H1 (cell line): ENCODE measurements around the gene YRDC. TPM values are rescaled to one million over a fixed set of nuclear protein-coding genes. Genes with fewer than 3 reads are reported as not detected.

Experiments used
- CTCF ChIA-PET: fragments of 300-600 bp; sonication (Branson Sonifier 250); formaldehyde crosslinking; loops from one replicate; lab custom pipeline; 2021; ENCODE audit not compliant: partially characterized antibody; lab: Charles Lee
- POLR2A ChIA-PET: fragments of 300-600 bp; sonication (Branson Sonifier 250); formaldehyde crosslinking; loops from one replicate; lab custom pipeline; 2021; ENCODE audit warnings: inconsistent platforms; ENCODE audit not compliant: partially characterized antibody; lab: Charles Lee
- DNase-seq, 2 experiments: peaks; one replicate each; pipeline versions ENCODE4 v3.0.0 to v3.0.0-alpha.2; 2010 to 2022; ENCODE audit warnings: low spot score in 2 of 2, low read depth in 1 of 2, mixed read lengths in 1 of 2
- FAIRE-seq: peaks from 2 replicates; lab custom pipeline; 2011; peaks lifted over from hg19 to GRCh38; lab: Jason Lieb, UNC
- H2AFZ ChIP-seq: 2 replicates; pipeline ENCODE4 v1.8.1; 2012; ENCODE audit warnings: low read length, inconsistent platforms
- H2AK5ac ChIP-seq: 2 replicates; pipeline ENCODE4 v1.6.1; 2013; ENCODE audit warnings: low read depth, low read length
- H2BK120ac ChIP-seq: replicated peaks from 2 replicates; pipeline ENCODE3; 2013; ENCODE audit warnings: low read depth, low read length, inconsistent platforms
- H2BK12ac ChIP-seq: 2 replicates; pipeline ENCODE4 v1.6.1; 2013; ENCODE audit warnings: low read depth, low read length
- H2BK15ac ChIP-seq: 2 replicates; pipeline ENCODE4 v1.6.1; 2013; ENCODE audit warnings: low read length
- H2BK20ac ChIP-seq: 2 replicates; pipeline ENCODE4 v1.6.1; 2013; ENCODE audit warnings: low read length
- H2BK5ac ChIP-seq: 2 replicates; pipeline ENCODE4 v1.6.1; 2013; ENCODE audit warnings: low read depth, low read length
- H3K14ac ChIP-seq: 2 replicates; pipeline ENCODE4 v1.6.1; 2013; ENCODE audit warnings: inconsistent platforms; ENCODE audit not compliant: insufficient read length
- H3K18ac ChIP-seq: 2 replicates; pipeline ENCODE4 v1.6.1; 2013; ENCODE audit warnings: low read length; ENCODE audit errors: extremely low read depth
- H3K23ac ChIP-seq: 2 replicates; pipeline ENCODE4 v1.6.1; 2013; ENCODE audit warnings: inconsistent platforms; ENCODE audit not compliant: insufficient read length
- H3K23me2 ChIP-seq: 2 replicates; pipeline ENCODE4 v1.6.1; 2013; ENCODE audit warnings: low read depth, low read length
- H3K27ac ChIP-seq: 2 replicates; pipeline ENCODE4 v1.6.1; 2011; ENCODE audit warnings: low read depth, low read length, inconsistent platforms
- H3K27me3 ChIP-seq, 4 experiments: replicated peaks in 1 of 4; 1 replicate in 1 of 4; 2 replicates in 3 of 4; pipeline versions ENCODE4 v1.6.1 to v1.8.1; 2011 to 2013; ENCODE audit warnings: low read length in 3 of 4, mild to moderate bottlenecking in 3 of 4, inconsistent platforms in 2 of 4, mixed read lengths in 2 of 4, moderate library complexity in 1 of 4; ENCODE audit not compliant: control insufficient read depth in 3 of 4, insufficient read depth in 3 of 4; ENCODE audit errors: extremely low read depth in 1 of 4
- H3K36me3 ChIP-seq, 4 experiments: 2 replicates each; pipeline versions ENCODE4 v1.6.1 to v1.8.1; 2011 to 2013; ENCODE audit warnings: mild to moderate bottlenecking in 4 of 4, low read length in 3 of 4, moderate library complexity in 2 of 4, control low read depth in 1 of 4, inconsistent platforms in 1 of 4; ENCODE audit not compliant: insufficient read depth in 4 of 4, control insufficient read depth in 2 of 4
- H3K4ac ChIP-seq: replicated peaks from 2 replicates; pipeline ENCODE3; 2013; ENCODE audit warnings: low read length, low read depth, mixed read lengths, inconsistent platforms; ENCODE audit not compliant: insufficient read length
- H3K4me1 ChIP-seq, 4 experiments: replicated peaks in 1 of 4; 1 replicate in 1 of 4; 2 replicates in 3 of 4; pipeline versions ENCODE4 v1.6.1 to v1.8.1; 2011 to 2013; ENCODE audit warnings: low read length in 3 of 4, inconsistent platforms in 2 of 4, mixed read lengths in 1 of 4; ENCODE audit not compliant: insufficient read depth in 4 of 4, control insufficient read depth in 3 of 4
- H3K4me2 ChIP-seq, 2 experiments: 2 replicates each; pipeline versions ENCODE4 v1.6.1 to v1.8.1; 2011 to 2013; ENCODE audit warnings: low read depth in 2 of 2, low read length in 2 of 2, control low read depth in 1 of 2, inconsistent platforms in 1 of 2, mild to moderate bottlenecking in 1 of 2; ENCODE audit not compliant: insufficient read depth in 1 of 2
- H3K4me3 ChIP-seq, 4 experiments: fragments of 200-600, 300-600 bp in 1 of 4; sonication (generic), shearing (Covaris generic), sonication (Bioruptor Twin) in 1 of 4; 2 replicates each; pipeline versions ENCODE4 v1.5.1 to v1.8.1; 2011 to 2016; ENCODE audit warnings: low read length in 4 of 4, low read depth in 3 of 4, control low read depth in 2 of 4, inconsistent platforms in 2 of 4, mild to moderate bottlenecking in 2 of 4, mixed read lengths in 1 of 4, moderate library complexity in 1 of 4; ENCODE audit not compliant: insufficient read depth in 2 of 4; ENCODE audit errors: extremely low read depth in 1 of 4
- H3K56ac ChIP-seq: replicated peaks from 2 replicates; pipeline ENCODE3; 2013; ENCODE audit warnings: low read depth, mild to moderate bottlenecking, mixed read lengths, low read length, inconsistent platforms; ENCODE audit not compliant: insufficient read length
- H3K79me1 ChIP-seq: 2 replicates; pipeline ENCODE4 v1.6.1; 2013; ENCODE audit warnings: low read depth, low read length, control low read depth
- H3K79me2 ChIP-seq, 2 experiments: 2 replicates each; pipeline versions ENCODE4 v1.6.1 to v1.8.1; 2012 to 2013; ENCODE audit warnings: low read length in 2 of 2, mild to moderate bottlenecking in 2 of 2, inconsistent platforms in 1 of 2; ENCODE audit not compliant: insufficient read depth in 2 of 2, control insufficient read depth in 1 of 2
- H3K9ac ChIP-seq, 4 experiments: replicated peaks in 1 of 4; 1 replicate in 1 of 4; 2 replicates in 3 of 4; pipeline versions ENCODE4 v1.6.1 to v1.8.1; 2011 to 2013; ENCODE audit warnings: low read depth in 3 of 4, low read length in 3 of 4, control low read depth in 2 of 4, mild to moderate bottlenecking in 2 of 4, moderate library complexity in 2 of 4, inconsistent platforms in 1 of 4; ENCODE audit errors: extremely low read depth in 1 of 4
- H3K9me3 ChIP-seq, 2 experiments: 2 replicates each; pipeline versions ENCODE4 v1.6.1 to v1.8.1; 2012 to 2013; ENCODE audit warnings: mild to moderate bottlenecking in 2 of 2, moderate library complexity in 2 of 2, control low read depth in 1 of 2, inconsistent platforms in 1 of 2, low read depth in 1 of 2, low read length in 1 of 2, mixed read lengths in 1 of 2; ENCODE audit not compliant: insufficient read depth in 2 of 2
- H4K20me1 ChIP-seq, 2 experiments: replicated peaks in 1 of 2; 2 replicates each; pipeline versions ENCODE3 to v1.8.1; 2011 to 2013; ENCODE audit warnings: inconsistent platforms in 2 of 2, low read length in 2 of 2, mild to moderate bottlenecking in 1 of 2; ENCODE audit not compliant: insufficient read depth in 2 of 2, control insufficient read depth in 1 of 2
- H4K5ac ChIP-seq: 2 replicates; pipeline ENCODE4 v1.6.1; 2013; ENCODE audit warnings: low read length, low read depth, mixed read lengths, inconsistent platforms; ENCODE audit not compliant: insufficient read length
- H4K8ac ChIP-seq: 2 replicates; pipeline ENCODE4 v1.8.0; 2013; ENCODE audit warnings: mild to moderate bottlenecking, moderate library complexity, low read length, inconsistent platforms; ENCODE audit not compliant: insufficient read depth; ENCODE audit errors: extremely low read depth
- H4K91ac ChIP-seq: replicated peaks from 2 replicates; pipeline ENCODE3; 2013; ENCODE audit warnings: low read length, mixed read lengths, inconsistent platforms; ENCODE audit not compliant: insufficient read length
- CHD2 ChIP-seq: IDR thresholded peaks from 2 replicates; pipeline ENCODE4 v1.6.1; 2012; ENCODE audit warnings: low read length, improper control_type of control experiment
- E2F6 ChIP-seq: IDR thresholded peaks from 2 replicates; pipeline ENCODE4 v1.6.1; 2012; ENCODE audit warnings: inconsistent platforms
- JUND ChIP-seq: IDR thresholded peaks from 2 replicates; pipeline ENCODE4 v1.6.1; 2011; ENCODE audit warnings: mild to moderate bottlenecking, improper control_type of control experiment, low read length
- NANOG ChIP-seq: IDR thresholded peaks from 2 replicates; pipeline ENCODE4 v1.6.1; 2011; ENCODE audit warnings: low read length, low read depth, mild to moderate bottlenecking, inconsistent platforms; ENCODE audit not compliant: insufficient read depth, poor library complexity, severe bottlenecking
- RAD21 ChIP-seq, 2 experiments: IDR thresholded peaks in 1 of 2; conservative IDR thresholded peaks in 1 of 2; 2 replicates each; pipeline ENCODE4 v1.6.1; 2011; ENCODE audit warnings: low read depth in 2 of 2, low read length in 2 of 2, improper control_type of control experiment in 1 of 2, inconsistent platforms in 1 of 2, mild to moderate bottlenecking in 1 of 2, moderate library complexity in 1 of 2
- RFX5 ChIP-seq: IDR thresholded peaks from 2 replicates; pipeline ENCODE4 v1.6.1; 2011; ENCODE audit warnings: low read depth, low read length, improper control_type of control experiment, borderline replicate concordance
- RXRA ChIP-seq: IDR thresholded peaks from 2 replicates; pipeline ENCODE4 v1.6.1; 2011; ENCODE audit warnings: low read depth, mild to moderate bottlenecking, low read length, moderate library complexity; ENCODE audit not compliant: insufficient read depth
- SUZ12 ChIP-seq: fragments of 200-600 bp; sonication (generic); IDR thresholded peaks from 2 replicates; pipeline ENCODE4 v1.6.1; 2012; ENCODE audit warnings: mild to moderate bottlenecking, inconsistent platforms, low read length, moderate library complexity, mixed read lengths
- TCF12 ChIP-seq: IDR thresholded peaks from 2 replicates; pipeline ENCODE4 v1.6.1; 2011; ENCODE audit warnings: low read depth, mild to moderate bottlenecking, low read length
- WGBS, 2 experiments: shearing (Covaris generic) in 1 of 2; methylation state at CpG; one replicate each; pipeline versions ENCODE4 v1.1.6 to v1.1.7; 2013 to 2015; ENCODE audit warnings: low lambda C conversion rate in 2 of 2, mixed read lengths in 2 of 2, inconsistent platforms in 1 of 2, low coverage in 1 of 2, missing lambda C conversion rate in 1 of 2; ENCODE audit not compliant: insufficient replicate concordance in 2 of 2, insufficient coverage in 1 of 2, insufficient read length in 1 of 2; ENCODE audit errors: extremely low coverage in 1 of 2, missing lambda C conversion rate in 1 of 2; 5-methylcytosine and 5-hydroxymethylcytosine counted together
- polyA plus RNA-seq, 7 experiments: library from polyadenylated mRNA; depleted of rRNA in 3 of 7; stranded (reverse) in 5 of 7; unstranded in 2 of 7; fragments of >200 nt in 5 of 7; fragments of 200-250 nt in 2 of 7; gene quantifications; 1 replicate in 5 of 7; 2 replicates in 1 of 7; 4 replicates in 1 of 7; pipeline versions ENCODE4 v1.2.1 to v1.2.3, GENCODE V29; 2011 to 2013; ENCODE audit warnings: missing spikeins in 2 of 7, mixed read lengths in 2 of 7
- total RNA-seq: library from RNA; stranded (reverse); fragmentation: NEBNext Ultra II Directional; extraction: Animal tissue kit (Norgen Biotek cat#: 25700); gene quantifications from 2 replicates; pipeline ENCODE4 v1.2.1, GENCODE V29; 2021

YRDC gene
- total and polyA plus RNA-seq, 2 of the 8 experiments (the other 6 are each of a cell fraction or from before 2014, with no cell fraction given): 21.1 to 21.6 TPM

- H3K4me2 ChIP-seq: no peak overlapping the region
- peaks cover 12 to 30% (median 27%) of the 10 kb centered on the region in 4 experiments for H3K36me3 ChIP-seq
- H2AFZ ChIP-seq: no peak overlapping the region
- no peak overlapping the region for H3K9ac ChIP-seq
- ChIA-PET CTCF (no interaction called here), POLR2A (interaction anchor here (2.7 kb wide), 1 partner anchor 13 kb away, joined by 8 read pairs; the partner anchor contains the start of genes C1orf122 and YRDC)
- no peak overlapping the region for H2AK5ac ChIP-seq
- H4K8ac ChIP-seq: no peak overlapping the region
- H4K91ac ChIP-seq: no peak overlapping the region
- H3K23ac ChIP-seq: no peak overlapping the region
- 90% methylated on average over 2 of the region's 2 CpGs; no CpG with 5 or more reads in 1 of the 2 experiments for WGBS, 2 experiments
- no peak overlapping the region for H2BK120ac ChIP-seq
- no peaks in the 10 kb centered on the region for H3K23me2 ChIP-seq
- no peak overlapping the region for H4K5ac ChIP-seq
- FAIRE-seq (no peak), DNase-seq (no peak)
- H3K18ac ChIP-seq: no peak overlapping the region
- no peaks in the 10 kb centered on the region for H4K20me1 ChIP-seq
- H3K4ac ChIP-seq: no peak overlapping the region
- H2BK12ac ChIP-seq: no peak overlapping the region
- H3K79me1 ChIP-seq: no peaks in the 10 kb centered on the region
- no peak overlapping the region for H2BK5ac ChIP-seq
- H3K9me3 ChIP-seq: no peaks in the 10 kb centered on the region
- no peak for TF ChIP-seq TCF12
- TF ChIP-seq CHD2: no peak
- no peak for TF ChIP-seq JUND
- no peak for TF ChIP-seq NANOG
- TF ChIP-seq RXRA: no peak
- no peak for TF ChIP-seq RAD21 (IDR thresholded peaks at IDR 0.05 in 1 of 2, conservative IDR thresholded peaks at IDR 0.05 in 1 of 2; ENCODE audit: low read depth in 2 of 2, low read length in 2 of 2)
- TF ChIP-seq RFX5: no peak
- TF ChIP-seq E2F6: no peak
- TF ChIP-seq SUZ12: no peak
- no peaks in the 10 kb centered on the region for H3K4me1 ChIP-seq
- H3K27ac ChIP-seq: no peak overlapping the region
- no peak overlapping the region for H3K4me3 ChIP-seq
- no peak overlapping the region for H3K14ac ChIP-seq
- H2BK15ac ChIP-seq: no peak overlapping the region
- H2BK20ac ChIP-seq: no peak overlapping the region
- H3K79me2 ChIP-seq: no peaks in the 10 kb centered on the region
- H3K56ac ChIP-seq: no peak overlapping the region
- no peaks in the 10 kb centered on the region for H3K27me3 ChIP-seq
Measured at GRCh38 chr1:37821481-37821880, 13.5 kb upstream of the YRDC start.
